Measurements from ENCODE around the gene ATF6. TPM values are rescaled to one million over a fixed set of nuclear protein-coding genes. Genes with fewer than 3 reads are reported as not detected.

ATF6 gene
- total RNA-seq, 2 donors from 2014 or later: 14.4 to 19.8 TPM

- no peaks in the 10 kb centered on the region for H3K9me3 Mint-ChIP-seq
- DNase-seq: no peak
- Histone ChIP-seq H3K9me3 (ENCODE audit: control insufficient read depth, low read length) (no peaks in the 10 kb centered on the region), H3K36me3 (ENCODE audit: control insufficient read depth, insufficient read depth, low read length) (no peaks in the 10 kb centered on the region), H3K9ac (ENCODE audit: extremely low read depth, low read length, poor library complexity, severe bottlenecking) (no peak overlapping the region), H3K27ac (ENCODE audit: low read depth, low read length) (no peak overlapping the region), H3K4me1 (ENCODE audit: control insufficient read depth, insufficient read depth, low read length) (no peaks in the 10 kb centered on the region), H3K4me3 (ENCODE audit: low read length) (no peak overlapping the region), H3K27me3 (ENCODE audit: control insufficient read depth, insufficient read depth, low read length, poor library complexity, severe bottlenecking) (no peaks in the 10 kb centered on the region)
- TF ChIP-seq CTCF (conservative IDR thresholded peaks at IDR 0.05): no peak
- peaks cover 8% of the 10 kb centered on the region for H3K36me3 Mint-ChIP-seq (ENCODE audit: low read depth)
- H3K27me3 Mint-ChIP-seq (ENCODE audit: insufficient read depth): no peaks in the 10 kb centered on the region
- no peak overlapping the region for H3K27ac Mint-ChIP-seq
- no peak overlapping the region for H3K4me3 Mint-ChIP-seq
- 100% methylated on average over 1 of the region's 1 CpG; no CpG with 5 or more reads in 1 of the 2 experiments for WGBS, 2 experiments (ENCODE audit: insufficient coverage in 1 of 2, insufficient read length in 1 of 2)
- no peaks in the 10 kb centered on the region for H3K4me1 Mint-ChIP-seq
Measured at GRCh38 chr1:161885759-161886158, 119.6 kb downstream of the ATF6 start.

GRCh38 chr1:161886589-161886988 is 120.5 kb downstream of the ATF6 start:
- no peaks in the 10 kb centered on the region for H3K9me3 ChIP-seq (ENCODE audit: control insufficient read depth, low read length)
- no peak overlapping the region for H3K4me3 ChIP-seq (ENCODE audit: low read length)
- H3K4me3 Mint-ChIP-seq: no peak overlapping the region
- H3K36me3 Mint-ChIP-seq (ENCODE audit: low read depth): peaks cover 15% of the 10 kb centered on the region
- no peak overlapping the region for H3K27ac Mint-ChIP-seq
- H3K4me1 ChIP-seq (ENCODE audit: control insufficient read depth, insufficient read depth, low read length): no peaks in the 10 kb centered on the region
- no peak overlapping the region for H3K27ac ChIP-seq (ENCODE audit: low read depth, low read length)
- no peaks in the 10 kb centered on the region for H3K36me3 ChIP-seq (ENCODE audit: control insufficient read depth, insufficient read depth, low read length)
- no peaks in the 10 kb centered on the region for H3K4me1 Mint-ChIP-seq
- H3K9ac ChIP-seq (ENCODE audit: extremely low read depth, low read length, poor library complexity, severe bottlenecking): no peak overlapping the region
- WGBS, 2 experiments (ENCODE audit: insufficient coverage in 1 of 2, insufficient read length in 1 of 2): 67 to 97% methylated on average over 3 to 5 of the region's 5 CpGs
- DNase-seq: no peak
- H3K27me3 Mint-ChIP-seq (ENCODE audit: insufficient read depth): no peaks in the 10 kb centered on the region
- no peaks in the 10 kb centered on the region for H3K27me3 ChIP-seq (ENCODE audit: control insufficient read depth, insufficient read depth, low read length, poor library complexity, severe bottlenecking)
- H3K9me3 Mint-ChIP-seq: no peaks in the 10 kb centered on the region
- no peak for TF ChIP-seq CTCF (conservative IDR thresholded peaks at IDR 0.05)

- no peaks in the 10 kb centered on the region for H3K36me3 ChIP-seq (ENCODE audit: control insufficient read depth, insufficient read depth, low read length)
- Mint-ChIP-seq H3K4me3 (no peak overlapping the region), H3K27me3 (ENCODE audit: insufficient read depth) (no peaks in the 10 kb centered on the region), H3K9me3 (no peaks in the 10 kb centered on the region), H3K36me3 (ENCODE audit: low read depth) (peaks cover 16% of the 10 kb centered on the region), H3K4me1 (no peaks in the 10 kb centered on the region), H3K27ac (no peak overlapping the region)
- TF ChIP-seq CTCF (conservative IDR thresholded peaks at IDR 0.05): no peak
- no peak overlapping the region for H3K4me3 ChIP-seq (ENCODE audit: low read length)
- no peak overlapping the region for H3K9ac ChIP-seq (ENCODE audit: extremely low read depth, low read length, poor library complexity, severe bottlenecking)
- no peak overlapping the region for H3K27ac ChIP-seq (ENCODE audit: low read depth, low read length)
- 99% methylated on average over 3 of the region's 3 CpGs; no CpG with 5 or more reads in 1 of the 2 experiments for WGBS, 2 experiments (ENCODE audit: insufficient coverage in 1 of 2, insufficient read length in 1 of 2)
- DNase-seq: no peak
- no peaks in the 10 kb centered on the region for H3K27me3 ChIP-seq (ENCODE audit: control insufficient read depth, insufficient read depth, low read length, poor library complexity, severe bottlenecking)
- no peaks in the 10 kb centered on the region for H3K4me1 ChIP-seq (ENCODE audit: control insufficient read depth, insufficient read depth, low read length)
- no peaks in the 10 kb centered on the region for H3K9me3 ChIP-seq (ENCODE audit: control insufficient read depth, low read length)
Measured at GRCh38 chr1:161887730-161888287, 121.7 kb downstream of the ATF6 start.
